ENCODE data around the gene NMT2.
"Not testable (repeated sequence)": the region's sequence is repeated elsewhere in the genome, so short reads cannot be mapped to it uniquely, and the experiment has no call there.

The NMT2 gene

DNA sequence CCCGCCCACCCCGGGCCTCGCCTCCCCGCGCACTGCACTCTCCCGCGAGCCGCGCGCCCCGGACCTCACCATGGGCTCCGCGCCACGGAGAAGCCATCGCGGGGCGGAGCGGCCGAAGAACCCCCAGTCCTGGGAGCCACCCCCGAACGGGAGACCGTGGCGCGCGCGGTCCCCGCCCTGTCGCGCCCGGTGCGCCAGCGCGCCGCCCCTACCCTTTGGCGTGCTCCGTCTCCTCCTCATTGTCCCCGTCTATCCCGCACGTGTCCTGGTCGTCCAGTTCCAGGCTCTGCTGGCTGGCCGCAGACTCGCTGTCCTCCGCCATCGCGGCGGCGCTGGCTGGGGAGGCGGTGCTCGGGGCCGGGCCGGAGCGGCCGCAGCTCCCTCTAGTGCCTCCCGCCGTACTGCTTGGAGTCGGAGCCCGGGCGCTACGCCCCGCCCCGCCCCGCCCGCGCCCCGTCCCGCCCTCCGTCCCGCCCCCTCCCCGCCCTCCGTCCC lies at the start of gene NMT2:
Gene NMT2, minus strand, starts transcription at position 403 of the 495 bp plus-strand sequence. Its CDS starts 81 bp downstream, at position 322.
- peak within 1 kb of the TSS; percentile 99 for H3K4me3 ChIP-seq (ENCODE audit: low read depth, low read length)
- H3K27me3 ChIP-seq (ENCODE audit: control insufficient read depth, insufficient read depth, low read length) = peaks cover 4% of the 10 kb centered on the region
- H3K9ac ChIP-seq (ENCODE audit: low read length) = peak within 1 kb of the TSS; percentile 87
- H3K36me3 ChIP-seq (ENCODE audit: control insufficient read depth, insufficient read depth, low read length) = no peaks in the 10 kb centered on the region
- H3K9me3 ChIP-seq (ENCODE audit: control insufficient read depth, insufficient read depth, low read depth, low read length) = no peaks in the 10 kb centered on the region
- H3K4me1 ChIP-seq (ENCODE audit: control insufficient read depth, insufficient read depth, low read length) = peaks cover 24% of the 10 kb centered on the region
- H3K27ac ChIP-seq (ENCODE audit: low read depth, low read length) = no peak within 1 kb of the TSS; the same call in 1 of the 2 replicates

DNA sequence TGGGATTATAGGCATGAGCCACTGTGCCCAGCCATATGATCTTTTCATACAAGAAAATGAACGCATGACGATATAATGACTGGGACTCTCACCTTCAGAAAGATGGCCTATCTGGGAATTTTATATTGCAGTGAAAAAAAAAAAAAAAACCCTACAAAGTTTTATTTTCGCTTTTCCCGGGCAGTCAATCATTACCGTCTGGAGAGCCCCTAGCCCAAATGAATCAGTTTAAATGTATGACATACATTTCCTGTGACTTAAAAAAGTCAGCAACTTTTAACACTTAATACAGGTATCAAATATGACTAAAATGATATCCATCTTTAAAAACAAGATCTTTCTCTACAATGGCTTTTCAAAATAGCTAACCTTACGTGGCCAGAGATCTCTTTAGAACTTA lies 48.2 kb upstream of the NMT2 start:
- H3K4me3 ChIP-seq (ENCODE audit: low read depth, low read length) = no peak overlapping the region
- H3K9ac ChIP-seq (ENCODE audit: low read length) = no peak overlapping the region
- H3K36me3 ChIP-seq (ENCODE audit: control insufficient read depth, insufficient read depth, low read length) = peaks cover 20% of the 10 kb centered on the region
- no peaks in the 10 kb centered on the region for H3K9me3 ChIP-seq (ENCODE audit: control insufficient read depth, insufficient read depth, low read depth, low read length)
- no peaks in the 10 kb centered on the region for H3K27me3 ChIP-seq (ENCODE audit: control insufficient read depth, insufficient read depth, low read length)
- H3K27ac ChIP-seq (ENCODE audit: low read depth, low read length) = no peak overlapping the region
- H3K4me1 ChIP-seq (ENCODE audit: control insufficient read depth, insufficient read depth, low read length) = no peaks in the 10 kb centered on the region

DNA sequence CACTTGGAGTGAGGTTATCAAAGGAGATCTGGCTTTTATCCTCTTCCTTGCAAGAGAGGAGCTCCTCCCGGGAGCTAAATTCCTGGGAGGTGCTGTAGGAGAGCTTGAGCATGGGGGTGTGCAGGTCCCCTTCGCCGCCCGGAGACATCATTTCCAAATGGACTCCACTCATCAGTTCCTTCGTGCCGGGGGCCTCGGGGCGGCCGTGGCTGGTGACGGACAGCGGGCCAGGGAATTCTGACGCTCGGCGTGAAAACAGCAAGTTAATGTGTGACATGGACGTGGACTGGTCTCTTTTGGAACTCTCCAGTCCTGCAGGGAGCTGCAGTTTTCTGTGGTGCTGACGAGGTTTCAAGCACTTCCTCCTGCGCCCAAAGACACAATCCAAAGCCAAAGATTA lies 45.7 kb upstream of the NMT2 start:
- H3K4me1 ChIP-seq (ENCODE audit: control insufficient read depth, insufficient read depth, low read length) = 0 out of 2 replicates have a peak, but pooled peaks cover 6% of the 10 kb centered on the region
- no peaks in the 10 kb centered on the region for H3K27me3 ChIP-seq (ENCODE audit: control insufficient read depth, insufficient read depth, low read length)
- no peak overlapping the region for H3K27ac ChIP-seq (ENCODE audit: low read depth, low read length)
- no peak overlapping the region for H3K9ac ChIP-seq (ENCODE audit: low read length)
- peaks cover 20% of the 10 kb centered on the region for H3K36me3 ChIP-seq (ENCODE audit: control insufficient read depth, insufficient read depth, low read length)
- no peaks in the 10 kb centered on the region for H3K9me3 ChIP-seq (ENCODE audit: control insufficient read depth, insufficient read depth, low read depth, low read length)
- no peak overlapping the region for H3K4me3 ChIP-seq (ENCODE audit: low read depth, low read length)

DNA sequence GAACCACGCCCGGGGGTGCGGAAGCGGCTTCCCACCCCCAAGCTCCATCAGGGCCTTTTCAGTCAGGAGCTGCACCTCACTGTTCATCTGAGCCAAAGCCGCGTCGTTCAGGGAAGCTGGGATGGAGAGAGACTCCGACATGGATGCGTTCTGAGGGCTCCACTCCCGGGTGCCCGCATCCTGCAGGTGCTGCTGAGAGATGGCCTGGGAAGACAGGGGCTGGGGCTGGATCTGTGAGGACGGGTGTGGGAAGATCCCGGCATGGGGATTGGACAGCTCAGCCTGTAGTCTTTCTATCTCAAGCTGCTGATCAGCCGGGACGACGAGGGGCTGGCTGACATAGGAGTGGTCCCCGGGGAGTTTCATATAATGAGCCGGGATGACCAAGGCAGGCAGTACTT lies 45.0 kb upstream of the NMT2 start:
- 0 out of 2 replicates have a peak, but pooled peaks cover 6% of the 10 kb centered on the region for H3K4me1 ChIP-seq (ENCODE audit: control insufficient read depth, insufficient read depth, low read length)
- no peak overlapping the region for H3K4me3 ChIP-seq (ENCODE audit: low read depth, low read length)
- no peaks in the 10 kb centered on the region for H3K27me3 ChIP-seq (ENCODE audit: control insufficient read depth, insufficient read depth, low read length)
- H3K36me3 ChIP-seq (ENCODE audit: control insufficient read depth, insufficient read depth, low read length) = peaks cover 20% of the 10 kb centered on the region
- no peaks in the 10 kb centered on the region for H3K9me3 ChIP-seq (ENCODE audit: control insufficient read depth, insufficient read depth, low read depth, low read length)
- no peak overlapping the region for H3K9ac ChIP-seq (ENCODE audit: low read length)
- H3K27ac ChIP-seq (ENCODE audit: low read depth, low read length) = no peak overlapping the region

DNA sequence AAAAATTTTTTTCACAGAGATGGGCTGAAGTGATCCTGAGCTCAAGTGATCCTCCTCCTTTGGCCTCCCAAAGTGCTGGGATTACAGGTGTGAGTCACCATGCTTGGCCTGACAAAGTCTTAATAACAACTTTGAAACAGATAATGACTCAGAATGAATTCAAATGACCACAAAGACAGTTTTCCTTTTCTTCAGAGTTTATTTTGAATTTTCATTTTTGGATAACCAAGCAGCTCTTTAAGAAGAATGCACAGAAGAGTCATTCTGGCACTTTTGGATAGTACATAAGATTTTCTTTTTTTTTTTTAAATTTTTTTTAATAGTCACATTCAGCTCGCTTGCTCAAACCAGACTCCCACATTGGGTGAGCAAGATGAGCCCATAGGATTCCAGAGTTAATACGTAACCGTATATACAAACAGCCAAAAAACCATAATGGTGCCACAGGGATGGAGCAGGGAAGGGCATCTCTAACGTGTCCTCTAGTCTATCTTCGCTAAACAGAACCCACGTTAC lies 43.0 kb upstream of the NMT2 start:
- no peak overlapping the region for H3K27ac ChIP-seq (ENCODE audit: low read depth, low read length)
- no peak overlapping the region for H3K9ac ChIP-seq (ENCODE audit: low read length)
- peaks cover 20% of the 10 kb centered on the region for H3K36me3 ChIP-seq (ENCODE audit: control insufficient read depth, insufficient read depth, low read length)
- no peak overlapping the region for H3K4me3 ChIP-seq (ENCODE audit: low read depth, low read length)
- H3K27me3 ChIP-seq (ENCODE audit: control insufficient read depth, insufficient read depth, low read length) = no peaks in the 10 kb centered on the region
- H3K4me1 ChIP-seq (ENCODE audit: control insufficient read depth, insufficient read depth, low read length) = 0 out of 2 replicates have a peak, but pooled peaks cover 6% of the 10 kb centered on the region
- H3K9me3 ChIP-seq (ENCODE audit: control insufficient read depth, insufficient read depth, low read depth, low read length) = no peaks in the 10 kb centered on the region

DNA sequence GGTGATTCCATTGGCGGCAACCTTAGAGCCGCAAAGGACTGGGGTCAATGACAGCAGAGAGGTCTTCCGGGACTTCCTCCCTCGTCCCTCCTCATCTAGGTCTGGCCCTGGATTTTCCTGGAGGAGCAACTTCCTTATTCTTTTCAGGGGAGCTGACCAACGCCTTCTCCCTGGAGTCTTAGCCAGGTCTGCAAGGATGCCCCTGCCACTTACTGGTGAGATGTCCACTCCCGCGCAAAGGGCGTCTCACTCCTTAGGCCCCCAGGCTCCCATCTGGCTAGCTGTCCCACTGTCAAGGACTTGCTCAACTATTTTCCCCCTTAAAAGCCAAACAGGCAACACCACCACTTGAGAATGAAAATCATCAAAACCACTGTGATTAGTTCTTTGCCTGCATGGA lies 42.0 kb upstream of the NMT2 start:
- no peak overlapping the region for H3K4me3 ChIP-seq (ENCODE audit: low read depth, low read length)
- H3K27ac ChIP-seq (ENCODE audit: low read depth, low read length) = no peak overlapping the region
- H3K9me3 ChIP-seq (ENCODE audit: control insufficient read depth, insufficient read depth, low read depth, low read length) = no peaks in the 10 kb centered on the region
- H3K9ac ChIP-seq (ENCODE audit: low read length) = no peak overlapping the region
- H3K4me1 ChIP-seq (ENCODE audit: control insufficient read depth, insufficient read depth, low read length) = 0 out of 2 replicates have a peak, but pooled peaks cover 9% of the 10 kb centered on the region
- peaks cover 20% of the 10 kb centered on the region for H3K36me3 ChIP-seq (ENCODE audit: control insufficient read depth, insufficient read depth, low read length)
- no peaks in the 10 kb centered on the region for H3K27me3 ChIP-seq (ENCODE audit: control insufficient read depth, insufficient read depth, low read length)

DNA sequence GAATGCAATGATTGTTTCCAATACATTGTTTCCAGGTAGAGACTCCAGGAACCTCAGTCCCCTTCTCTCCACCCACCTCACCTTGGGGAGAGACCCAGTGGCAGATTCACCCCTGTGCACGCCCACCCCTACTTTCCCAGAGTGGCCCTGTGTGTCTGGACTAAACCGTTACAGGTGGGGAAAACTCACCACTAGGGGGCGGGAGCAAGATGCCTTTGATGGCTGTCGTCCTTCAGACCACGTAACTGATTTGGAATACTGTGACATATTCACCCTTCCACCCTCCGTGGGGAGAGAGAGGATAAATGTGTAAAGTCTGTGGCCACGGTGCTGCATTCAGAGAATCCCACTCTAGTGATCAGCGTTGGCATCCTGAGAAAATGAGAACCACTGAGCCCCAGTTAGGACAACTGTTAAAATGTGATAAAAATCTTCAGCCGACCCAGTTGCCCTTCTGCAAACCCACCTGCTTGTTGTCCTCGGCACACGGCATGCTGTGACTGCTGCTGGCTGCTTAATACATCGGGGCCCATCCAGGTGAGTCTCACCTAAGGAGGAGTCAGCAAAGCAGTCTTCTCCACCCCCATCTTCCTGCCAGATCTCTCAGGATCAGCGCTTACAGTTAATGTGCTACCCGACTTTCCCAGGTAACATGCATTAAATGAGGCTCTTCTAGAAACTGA lies 41.5 kb upstream of the NMT2 start:
- 0 out of 2 replicates have a peak, but pooled peaks cover 9% of the 10 kb centered on the region for H3K4me1 ChIP-seq (ENCODE audit: control insufficient read depth, insufficient read depth, low read length)
- H3K27ac ChIP-seq (ENCODE audit: low read depth, low read length) = no peak overlapping the region
- no peaks in the 10 kb centered on the region for H3K27me3 ChIP-seq (ENCODE audit: control insufficient read depth, insufficient read depth, low read length)
- no peaks in the 10 kb centered on the region for H3K9me3 ChIP-seq (ENCODE audit: control insufficient read depth, insufficient read depth, low read depth, low read length)
- no peak overlapping the region for H3K9ac ChIP-seq (ENCODE audit: low read length)
- H3K4me3 ChIP-seq (ENCODE audit: low read depth, low read length) = no peak overlapping the region
- H3K36me3 ChIP-seq (ENCODE audit: control insufficient read depth, insufficient read depth, low read length) = peaks cover 20% of the 10 kb centered on the region

DNA sequence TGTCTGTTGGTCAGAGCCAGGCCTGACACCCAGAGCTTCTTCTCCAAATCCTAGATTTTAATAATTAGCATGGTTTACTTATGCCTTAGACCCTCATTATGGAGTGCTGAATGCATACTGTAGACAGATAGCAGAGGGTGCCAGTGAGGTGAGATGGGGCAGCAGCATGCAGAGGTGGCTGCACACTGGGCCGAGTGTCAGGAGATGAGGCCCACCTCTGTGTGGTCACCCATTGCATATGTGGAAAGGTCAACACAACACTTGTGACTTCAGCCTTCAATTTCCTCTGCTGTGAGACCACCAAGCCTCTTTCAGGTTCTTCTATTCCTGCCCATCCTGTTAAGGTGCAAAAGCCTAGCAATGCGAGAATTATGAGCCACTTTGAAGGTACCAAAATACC lies 39.7 kb upstream of the NMT2 start:
- peaks cover 11% of the 10 kb centered on the region for H3K36me3 ChIP-seq (ENCODE audit: control insufficient read depth, insufficient read depth, low read length)
- H3K4me1 ChIP-seq (ENCODE audit: control insufficient read depth, insufficient read depth, low read length) = 0 out of 2 replicates have a peak, but pooled peaks cover 9% of the 10 kb centered on the region
- H3K4me3 ChIP-seq (ENCODE audit: low read depth, low read length) = no peak overlapping the region
- H3K27ac ChIP-seq (ENCODE audit: low read depth, low read length) = no peak overlapping the region
- no peaks in the 10 kb centered on the region for H3K27me3 ChIP-seq (ENCODE audit: control insufficient read depth, insufficient read depth, low read length)
- H3K9me3 ChIP-seq (ENCODE audit: control insufficient read depth, insufficient read depth, low read depth, low read length) = no peaks in the 10 kb centered on the region
- H3K9ac ChIP-seq (ENCODE audit: low read length) = no peak overlapping the region

DNA sequence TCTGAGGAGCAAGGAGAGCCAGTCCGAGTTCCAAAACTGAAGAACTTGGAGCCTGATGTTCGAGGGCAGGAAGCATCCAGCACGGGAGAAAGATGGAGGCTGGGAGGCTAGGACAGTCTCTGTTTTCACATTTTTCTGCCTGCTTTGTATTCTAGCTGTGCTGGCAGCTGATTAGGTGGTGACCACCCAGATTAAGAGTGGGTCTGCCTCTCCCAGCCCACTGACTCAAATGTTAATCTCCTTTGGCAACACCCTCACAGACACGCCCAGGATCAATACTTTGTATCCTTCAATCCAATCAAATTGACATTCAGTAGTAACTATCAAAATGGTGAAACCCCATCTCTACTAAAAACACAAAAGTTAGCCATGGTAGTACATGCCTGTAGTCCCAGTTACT lies 38.9 kb upstream of the NMT2 start:
- H3K9me3 ChIP-seq (ENCODE audit: control insufficient read depth, insufficient read depth, low read depth, low read length); H3K27ac ChIP-seq (ENCODE audit: low read depth, low read length); H3K4me3 ChIP-seq (ENCODE audit: low read depth, low read length); H3K36me3 ChIP-seq (ENCODE audit: control insufficient read depth, insufficient read depth, low read length); H3K9ac ChIP-seq (ENCODE audit: low read length); H3K27me3 ChIP-seq (ENCODE audit: control insufficient read depth, insufficient read depth, low read length): not testable (repeated sequence)
- peaks cover 12% of the 10 kb centered on the region; the same call in 1 of the 2 replicates for H3K4me1 ChIP-seq (ENCODE audit: control insufficient read depth, insufficient read depth, low read length)

DNA sequence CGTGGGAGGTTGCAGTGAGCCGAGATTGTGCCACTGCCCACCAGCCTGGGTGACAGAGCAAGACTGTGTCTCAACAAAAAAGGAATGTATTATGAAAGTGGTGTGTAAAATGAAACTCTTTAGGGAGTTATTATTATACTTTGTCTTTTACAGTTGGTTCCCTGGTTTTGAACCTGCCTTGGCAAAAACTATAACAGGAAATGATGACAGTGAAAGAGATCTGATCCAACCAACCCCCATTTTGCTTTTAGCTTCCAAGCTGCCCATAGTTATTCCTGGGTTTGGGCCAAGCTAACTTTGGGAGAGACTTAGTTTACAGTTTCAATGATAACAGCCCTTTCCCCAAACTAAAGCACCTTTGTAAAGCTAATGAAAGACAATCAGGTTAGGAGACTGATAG lies 34.1 kb upstream of the NMT2 start:
- Histone ChIP-seq H3K27ac (ENCODE audit: low read depth, low read length) (no peak overlapping the region), H3K4me1 (ENCODE audit: control insufficient read depth, insufficient read depth, low read length) (peaks cover 29% of the 10 kb centered on the region)

DNA sequence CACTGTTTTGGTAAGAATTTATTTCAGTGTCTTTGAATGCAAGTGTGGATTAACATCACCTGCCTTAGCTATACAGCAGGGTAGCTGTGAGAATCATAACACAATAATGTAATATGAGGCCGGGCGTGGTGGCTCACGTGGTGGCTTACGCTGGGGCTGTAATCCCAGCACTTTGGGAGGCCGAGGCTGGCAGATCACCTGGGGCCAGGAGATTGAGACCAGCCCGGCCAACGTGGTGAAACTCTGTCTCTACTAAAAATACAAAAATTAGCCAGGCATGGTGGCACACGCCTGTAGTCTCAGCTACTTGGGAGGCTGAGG lies 33.8 kb upstream of the NMT2 start:
- not testable (repeated sequence) for H3K4me3 ChIP-seq (ENCODE audit: low read depth, low read length); H3K27me3 ChIP-seq (ENCODE audit: control insufficient read depth, insufficient read depth, low read length); H3K36me3 ChIP-seq (ENCODE audit: control insufficient read depth, insufficient read depth, low read length); H3K9me3 ChIP-seq (ENCODE audit: control insufficient read depth, insufficient read depth, low read depth, low read length); H3K9ac ChIP-seq (ENCODE audit: low read length); H3K27ac ChIP-seq (ENCODE audit: low read depth, low read length)
- H3K4me1 ChIP-seq (ENCODE audit: control insufficient read depth, insufficient read depth, low read length) = peaks cover 29% of the 10 kb centered on the region

More for the DNA sequence above, 34.1 kb upstream of the NMT2 start:
- H3K9me3 ChIP-seq (ENCODE audit: control insufficient read depth, insufficient read depth, low read depth, low read length) = no peaks in the 10 kb centered on the region
- H3K4me3 ChIP-seq (ENCODE audit: low read depth, low read length) = no peak overlapping the region
- H3K36me3 ChIP-seq (ENCODE audit: control insufficient read depth, insufficient read depth, low read length) = no peaks in the 10 kb centered on the region
- no peak overlapping the region for H3K9ac ChIP-seq (ENCODE audit: low read length)
- H3K27me3 ChIP-seq (ENCODE audit: control insufficient read depth, insufficient read depth, low read length) = no peaks in the 10 kb centered on the region
